ENCODE measurements around the gene LYPLAL1. TPM values are rescaled to one million over a fixed set of nuclear protein-coding genes. Genes with fewer than 3 reads are reported as not detected.

Gene LYPLAL1
- total RNA-seq (10 to 100 TPM in 3 of 5 donors, 1 to 10 TPM in 2; 3.6 to 48.1 (median 11.1) TPM), polyA plus RNA-seq (10 to 100 TPM; 12.5 to 31.8 (median 13.0) TPM)
- long read RNA-seq, donor 1, partial matches to known transcripts, result 0 of 2 reads
- long read RNA-seq, donor 1, other reads (novel, unspliced or antisense), result 0 of 2 reads
- long read RNA-seq, donor 2, transcript LYPLAL1-202 (5 exons, 1,898 nt), result major isoform, 5 of 9 reads
- long read RNA-seq, donor 2, partial matches to known transcripts, result 0 of 9 reads
- long read RNA-seq, donor 2, other reads (novel, unspliced or antisense), result 0 of 9 reads
- long read RNA-seq, donor 3, partial matches to known transcripts, result 0 of 3 reads
- long read RNA-seq, donor 3, other reads (novel, unspliced or antisense), result 0 of 3 reads
- long read RNA-seq, donor 4, partial matches to known transcripts, result 0 of 1 reads
- long read RNA-seq, donor 4, other reads (novel, unspliced or antisense), result 0 of 1 reads
- long read RNA-seq, donor 5, transcript LYPLAL1-202 (5 exons, 1,898 nt), result major isoform, 7 of 10 reads
- long read RNA-seq, donor 5, partial matches to known transcripts, result 0 of 10 reads
- long read RNA-seq, donor 5, other reads (novel, unspliced or antisense), result 0 of 10 reads
- long read RNA-seq, donor 6, result 0 reads
- long read RNA-seq, donor 7, transcript LYPLAL1-202 (5 exons, 1,898 nt), result major isoform, 7 of 11 reads
- long read RNA-seq, donor 7, partial matches to known transcripts, result 0 of 11 reads
- long read RNA-seq, donor 7, other reads (novel, unspliced or antisense), result 0 of 11 reads
- long read RNA-seq, donor 8, partial matches to known transcripts, result 0 of 8 reads
- long read RNA-seq, donor 8, other reads (novel, unspliced or antisense), result 0 of 8 reads
- long read RNA-seq, donor 9, partial matches to known transcripts, result 0 of 6 reads
- long read RNA-seq, donor 9, other reads (novel, unspliced or antisense), result 0 of 6 reads
- long read RNA-seq, donor 10, partial matches to known transcripts, result 0 of 2 reads
- long read RNA-seq, donor 10, other reads (novel, unspliced or antisense), result 0 of 2 reads

DNA sequence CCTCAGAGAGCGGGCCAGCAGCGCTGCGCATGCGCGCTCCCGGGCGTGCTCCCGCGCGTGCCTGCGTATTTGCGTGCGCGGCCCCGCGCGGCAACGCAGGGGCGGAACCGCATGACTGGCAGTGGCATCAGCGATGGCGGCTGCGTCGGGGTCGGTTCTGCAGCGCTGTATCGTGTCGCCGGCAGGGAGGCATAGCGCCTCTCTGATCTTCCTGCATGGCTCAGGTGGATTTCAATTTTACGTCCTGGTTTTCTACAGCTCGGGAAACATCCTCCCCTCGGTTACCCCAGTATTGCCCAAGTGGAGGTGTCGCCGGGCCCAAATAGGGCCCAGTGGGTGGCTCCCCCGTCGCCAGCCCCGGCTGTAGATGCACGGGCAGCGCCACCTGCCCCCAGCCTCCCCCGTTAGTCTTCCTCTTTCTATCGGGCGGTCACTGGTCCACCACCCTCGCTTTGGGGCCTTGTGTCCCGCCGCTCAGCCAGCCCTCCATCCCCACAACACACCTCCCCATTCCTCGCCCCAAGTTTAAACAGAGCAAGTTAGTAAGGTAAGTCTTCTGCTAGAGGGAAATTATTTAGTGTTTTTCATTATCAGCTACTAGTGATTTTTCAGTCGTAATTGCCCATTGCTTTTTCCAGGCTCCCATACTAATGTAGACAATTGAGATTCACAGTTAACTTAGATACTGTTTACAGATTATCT lies at the start of gene LYPLAL1:
TSS of gene LYPLAL1 (plus strand) at position 121 of the 702 bp plus-strand sequence. CDS start at position 134, 13 bp downstream.
- Histone ChIP-seq H3K27me3 (no peaks in the 10 kb centered on the region), H3K9me3 (no peaks in the 10 kb centered on the region), H3K4me1 (peaks cover 14 to 51% (median 37%) of the 10 kb centered on the region in 4 donors), H3K36me3 (no peaks in the 10 kb centered on the region), H3K4me3 (peak within 1 kb of the TSS; percentile 63 to 84 (median 80)), H3K27ac (peak within 1 kb of the TSS; percentile 89 to 95 (median 93))
- intact Hi-C loops (cut with DNase I; ENCODE audit: low total_unique reads), result no loop called here
- WGBS, 5 donors, result 0 to 1% (median 1%) methylated on average over 28 to 48 of the region's 48 CpGs
- DNase-seq, result peak; percentile 91 to 97
- no peak for TF ChIP-seq EP300 (IDR thresholded peaks at IDR 0.05)
- TF ChIP-seq POLR2AphosphoS5 (IDR thresholded peaks at IDR 0.05), result peak; percentile 96 to 97 (median 96)
- TF ChIP-seq POLR2A (IDR thresholded peaks at IDR 0.05), result peak in 2 of 4 donors; percentile 53 to 72

DNA sequence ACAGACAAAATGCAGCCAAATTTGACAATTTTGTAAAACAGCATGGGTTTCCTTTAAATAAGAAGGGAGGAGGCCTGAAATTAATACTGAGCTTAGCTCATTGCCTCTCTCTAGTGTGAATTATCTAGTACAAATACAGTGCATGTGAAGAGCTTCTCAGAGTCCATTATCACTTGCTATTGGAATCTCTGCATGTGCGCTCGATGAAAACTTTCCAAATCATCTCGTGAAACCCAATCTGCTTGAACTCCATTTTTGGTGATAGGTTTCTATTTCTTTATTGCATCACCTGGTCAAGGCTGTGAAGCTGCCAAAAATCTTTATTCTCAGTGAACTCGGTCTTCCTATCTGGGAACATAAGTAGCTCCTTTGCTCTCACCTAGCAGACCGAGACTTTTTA lies 49.5 kb upstream of the LYPLAL1 start:
- intact Hi-C loops (cut with DNase I; ENCODE audit: low total_unique reads), result no loop called here
- H3K4me1 ChIP-seq, result no peaks in the 10 kb centered on the region
- 82 to 95% (median 91%) methylated on average over 5 of the region's 5 CpGs for WGBS, 5 donors

GRCh38 chr1:219125342-219125741 lies 48.3 kb upstream of the LYPLAL1 start:
- no peak for DNase-seq
- intact Hi-C loops (cut with DNase I; ENCODE audit: low total_unique reads), result no loop called here
- H3K27ac ChIP-seq, result no peak overlapping the region

More for the DNA sequence above, 49.5 kb upstream of the LYPLAL1 start:
- Histone ChIP-seq H3K27me3 (no peaks in the 10 kb centered on the region), H3K4me3 (no peak overlapping the region), H3K9me3 (no peaks in the 10 kb centered on the region), H3K36me3 (no peaks in the 10 kb centered on the region), H3K27ac (no peak overlapping the region)
- TF ChIP-seq POLR2A (IDR thresholded peaks at IDR 0.05), result no peak
- no peak for TF ChIP-seq EP300 (IDR thresholded peaks at IDR 0.05)
- TF ChIP-seq, protein P1, sequence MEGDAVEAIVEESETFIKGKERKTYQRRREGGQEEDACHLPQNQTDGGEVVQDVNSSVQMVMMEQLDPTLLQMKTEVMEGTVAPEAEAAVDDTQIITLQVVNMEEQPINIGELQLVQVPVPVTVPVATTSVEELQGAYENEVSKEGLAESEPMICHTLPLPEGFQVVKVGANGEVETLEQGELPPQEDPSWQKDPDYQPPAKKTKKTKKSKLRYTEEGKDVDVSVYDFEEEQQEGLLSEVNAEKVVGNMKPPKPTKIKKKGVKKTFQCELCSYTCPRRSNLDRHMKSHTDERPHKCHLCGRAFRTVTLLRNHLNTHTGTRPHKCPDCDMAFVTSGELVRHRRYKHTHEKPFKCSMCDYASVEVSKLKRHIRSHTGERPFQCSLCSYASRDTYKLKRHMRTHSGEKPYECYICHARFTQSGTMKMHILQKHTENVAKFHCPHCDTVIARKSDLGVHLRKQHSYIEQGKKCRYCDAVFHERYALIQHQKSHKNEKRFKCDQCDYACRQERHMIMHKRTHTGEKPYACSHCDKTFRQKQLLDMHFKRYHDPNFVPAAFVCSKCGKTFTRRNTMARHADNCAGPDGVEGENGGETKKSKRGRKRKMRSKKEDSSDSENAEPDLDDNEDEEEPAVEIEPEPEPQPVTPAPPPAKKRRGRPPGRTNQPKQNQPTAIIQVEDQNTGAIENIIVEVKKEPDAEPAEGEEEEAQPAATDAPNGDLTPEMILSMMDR (IDR thresholded peaks at IDR 0.05), result no peak
- no peak for TF ChIP-seq POLR2AphosphoS5 (IDR thresholded peaks at IDR 0.05)
- DNase-seq, result no peak

DNA sequence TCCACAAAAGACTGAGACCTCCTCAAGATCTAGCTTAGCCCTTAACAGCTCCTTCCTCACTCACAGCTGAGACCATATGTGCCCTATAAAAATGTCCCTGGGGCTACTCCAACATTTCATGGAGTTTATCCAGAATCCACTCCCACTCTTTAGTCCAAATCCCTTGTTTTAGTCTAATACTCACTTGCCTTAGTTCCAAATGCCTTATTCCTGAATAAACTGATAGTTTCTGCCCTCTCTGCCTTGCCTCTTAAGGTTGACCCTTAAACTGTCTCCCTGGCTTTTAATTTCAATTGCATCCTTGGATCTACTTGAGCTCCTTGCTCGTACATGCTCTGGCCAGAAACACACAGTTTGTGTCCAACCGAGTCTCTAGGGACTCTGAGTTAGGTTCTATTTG lies 47.3 kb upstream of the LYPLAL1 start:
- peak in 1 of 2 donors; percentile 66 for DNase-seq
- WGBS, 5 donors, result 56 to 79% (median 66%) methylated on average over 2 of the region's 2 CpGs
- intact Hi-C loops (cut with DNase I; ENCODE audit: low total_unique reads), result no loop called here

More at GRCh38 chr1:219125342-219125741, 48.3 kb upstream of the LYPLAL1 start:
- no peak for TF ChIP-seq EP300 (IDR thresholded peaks at IDR 0.05)
- no peak for TF ChIP-seq POLR2AphosphoS5 (IDR thresholded peaks at IDR 0.05)
- no peak for TF ChIP-seq POLR2A (IDR thresholded peaks at IDR 0.05)
- TF ChIP-seq, protein P1 (IDR thresholded peaks at IDR 0.05), result no peak
- H3K36me3 ChIP-seq, result no peaks in the 10 kb centered on the region
- H3K27me3 ChIP-seq, result no peaks in the 10 kb centered on the region
- 91 to 97% (median 94%) methylated on average over 4 of the region's 4 CpGs for WGBS, 5 donors
- no peaks in the 10 kb centered on the region for H3K4me1 ChIP-seq
- H3K4me3 ChIP-seq, result no peak overlapping the region
- H3K9me3 ChIP-seq, result no peaks in the 10 kb centered on the region

More for the DNA sequence above, 47.3 kb upstream of the LYPLAL1 start:
- Histone ChIP-seq H3K9me3 (no peaks in the 10 kb centered on the region), H3K36me3 (no peaks in the 10 kb centered on the region), H3K4me1 (no peaks in the 10 kb centered on the region), H3K27ac (peak overlapping the region in 1 of 5 donors; percentile 21), H3K4me3 (no peak overlapping the region), H3K27me3 (no peaks in the 10 kb centered on the region)
- TF ChIP-seq, protein P1 (IDR thresholded peaks at IDR 0.05), result no peak
- TF ChIP-seq POLR2AphosphoS5 (IDR thresholded peaks at IDR 0.05) (no peak), POLR2A (IDR thresholded peaks at IDR 0.05) (no peak)

Data from stomach (tissue), 19 donors.